Upper lobe of left lung (tissue), 6 donors: Measurements from ENCODE around the gene RAB41. TPM values are rescaled to one million over a fixed set of nuclear protein-coding genes. Genes with fewer than 3 reads are reported as not detected.

Source experiments
- ATAC-seq, 2 donors: fragments of 200-7000 bp; cut with Tn5 transposase; one replicate each; pipeline ENCODE4 v1.9.1; 2022; ENCODE audit warnings: mild to moderate bottlenecking in 2 of 2, moderate library complexity in 2 of 2; ENCODE audit not compliant: low FRiP score in 2 of 2
- DNase-seq, 2 donors: peaks; one replicate each; pipeline ENCODE4 v3.0.0-alpha.2; 2019 to 2020
- H3K27ac ChIP-seq, 4 donors: fragments of 200-600 bp; sonication (generic); one replicate each; pipeline ENCODE4 v1.5.1; 2016 to 2019
- H3K27me3 ChIP-seq, 4 donors: fragments of 200-600 bp; sonication (generic); one replicate each; pipeline ENCODE4 v1.5.1; 2017 to 2019
- H3K36me3 ChIP-seq, 4 donors: fragments of 200-600 bp; sonication (generic); one replicate each; pipeline ENCODE4 v1.5.1; 2016 to 2019
- H3K4me1 ChIP-seq, 4 donors: fragments of 200-600 bp; sonication (generic); one replicate each; pipeline ENCODE4 v1.5.1; 2018 to 2019
- H3K4me3 ChIP-seq, 4 donors: fragments of 200-600 bp; sonication (generic); one replicate each; pipeline ENCODE4 v1.5.1; 2017 to 2019; ENCODE audit warnings: mild to moderate bottlenecking in 2 of 4, moderate library complexity in 1 of 4
- H3K9me3 ChIP-seq, 4 donors: fragments of 200-600 bp; sonication (generic); one replicate each; pipeline ENCODE4 v1.5.1; 2018 to 2019
- EP300 ChIP-seq, 4 donors: sonication (generic); formaldehyde crosslinking; IDR thresholded peaks; one replicate each; pipeline ENCODE4 v1.5.1; 2017; ENCODE audit warnings: antibody characterized with exemption in 4 of 4, control low read depth in 2 of 4
- POLR2A ChIP-seq, 4 donors: fragments of 450-650 bp; IDR thresholded peaks; one replicate each; pipeline ENCODE4 v1.5.1; 2016 to 2017; ENCODE audit warnings: antibody characterized with exemption in 4 of 4, mild to moderate bottlenecking in 2 of 4
- POLR2AphosphoS5 ChIP-seq, 2 donors: sonication (generic); formaldehyde crosslinking; IDR thresholded peaks; one replicate each; pipeline ENCODE4 v1.5.1; 2017; ENCODE audit warnings: antibody characterized with exemption in 2 of 2
- WGBS, 2 donors: methylation state at CpG; one replicate each; pipeline ENCODE4 v1.1.5; 2017 to 2018; 5-methylcytosine and 5-hydroxymethylcytosine counted together
- small RNA-seq, 4 donors: library from RNA; depleted of rRNA; stranded (forward); fragments of <200 nt; gene quantifications; one replicate each; pipeline ENCODE3, GENCODE V24; 2016
- total RNA-seq, 6 donors: library from RNA; depleted of rRNA in 4 of 6; stranded (reverse); fragments of >200 nt in 4 of 6; gene quantifications; one replicate each; pipeline versions ENCODE4 v1.1.0 to v1.2.1, GENCODE V29; 2016 to 2021
- TF ChIP-seq, protein P1 (sequence below), 6 experiments: fragments of 450-650 bp in 4 of 6; fragments of 200-600 bp in 2 of 6; sonication (generic) in 2 of 6; IDR thresholded peaks; one replicate each; pipeline ENCODE4 v1.5.1; 2016 to 2019; ENCODE audit warnings: antibody characterized with exemption in 6 of 6
- donor health status: DM: no; HTN: no; CAD: no; lungs with moderate emphysema.
- donor health status: DM: no; HTN: yes; CAD: no; lungs with severe emphysema.

RAB41 gene
- total RNA-seq, 6 donors from 2014 or later, result not detected

DNA sequence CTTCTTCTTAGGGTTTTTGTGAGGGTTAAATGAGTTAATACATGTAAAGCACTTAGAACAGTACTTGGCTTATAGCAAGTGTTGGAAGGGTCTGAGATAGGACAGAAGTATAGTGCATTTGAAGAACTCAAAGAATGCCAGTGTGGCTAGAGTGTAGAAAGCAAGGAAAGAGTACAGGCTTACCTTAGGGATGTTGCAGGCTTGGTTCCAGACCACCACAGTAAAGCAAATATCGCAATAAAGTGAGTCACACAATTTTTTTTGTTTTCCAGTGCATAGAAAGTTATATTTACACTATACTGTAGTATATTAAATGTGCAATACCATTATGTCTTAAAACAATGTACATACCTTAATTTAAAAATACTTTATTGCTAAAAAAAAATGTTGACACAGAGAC is 49.2 kb downstream of the RAB41 start:
- ATAC-seq (no peak), DNase-seq (no peak)
- Histone ChIP-seq H3K27me3 (no peaks in the 10 kb centered on the region), H3K27ac (no peak overlapping the region), H3K4me1 (no peaks in the 10 kb centered on the region), H3K9me3 (no peaks in the 10 kb centered on the region), H3K4me3 (no peak overlapping the region), H3K36me3 (no peaks in the 10 kb centered on the region)
- WGBS, 2 donors, result 70 to 100% methylated on average over 1 of the region's 1 CpG
- TF ChIP-seq POLR2AphosphoS5 (IDR thresholded peaks at IDR 0.05), result no peak
- TF ChIP-seq, protein P1, sequence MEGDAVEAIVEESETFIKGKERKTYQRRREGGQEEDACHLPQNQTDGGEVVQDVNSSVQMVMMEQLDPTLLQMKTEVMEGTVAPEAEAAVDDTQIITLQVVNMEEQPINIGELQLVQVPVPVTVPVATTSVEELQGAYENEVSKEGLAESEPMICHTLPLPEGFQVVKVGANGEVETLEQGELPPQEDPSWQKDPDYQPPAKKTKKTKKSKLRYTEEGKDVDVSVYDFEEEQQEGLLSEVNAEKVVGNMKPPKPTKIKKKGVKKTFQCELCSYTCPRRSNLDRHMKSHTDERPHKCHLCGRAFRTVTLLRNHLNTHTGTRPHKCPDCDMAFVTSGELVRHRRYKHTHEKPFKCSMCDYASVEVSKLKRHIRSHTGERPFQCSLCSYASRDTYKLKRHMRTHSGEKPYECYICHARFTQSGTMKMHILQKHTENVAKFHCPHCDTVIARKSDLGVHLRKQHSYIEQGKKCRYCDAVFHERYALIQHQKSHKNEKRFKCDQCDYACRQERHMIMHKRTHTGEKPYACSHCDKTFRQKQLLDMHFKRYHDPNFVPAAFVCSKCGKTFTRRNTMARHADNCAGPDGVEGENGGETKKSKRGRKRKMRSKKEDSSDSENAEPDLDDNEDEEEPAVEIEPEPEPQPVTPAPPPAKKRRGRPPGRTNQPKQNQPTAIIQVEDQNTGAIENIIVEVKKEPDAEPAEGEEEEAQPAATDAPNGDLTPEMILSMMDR (IDR thresholded peaks at IDR 0.05), result no peak
- no peak for TF ChIP-seq POLR2A (IDR thresholded peaks at IDR 0.05)
- TF ChIP-seq EP300 (IDR thresholded peaks at IDR 0.05), result no peak

DNA sequence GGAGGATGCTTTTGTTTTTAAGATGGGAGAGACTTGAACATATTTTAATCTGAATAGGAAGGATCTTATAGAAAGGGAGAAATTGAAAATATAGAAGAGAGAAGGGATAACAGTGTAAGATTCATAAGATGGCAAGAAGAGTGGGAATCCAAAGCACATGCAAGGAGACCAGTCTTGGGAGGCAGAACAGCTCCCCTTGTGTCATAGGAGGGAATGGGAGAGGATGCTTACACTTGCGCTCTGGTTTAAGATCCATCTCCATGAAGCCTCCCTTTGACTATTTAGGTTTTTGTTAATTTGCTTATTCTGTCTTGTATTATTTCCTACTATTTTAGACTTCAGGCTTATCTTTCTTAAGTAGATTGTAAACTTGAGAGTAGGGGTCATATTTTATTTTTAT is 50.6 kb downstream of the RAB41 start:
- Histone ChIP-seq H3K27ac (no peak overlapping the region), H3K9me3 (no peaks in the 10 kb centered on the region), H3K27me3 (no peaks in the 10 kb centered on the region), H3K36me3 (no peaks in the 10 kb centered on the region), H3K4me1 (no peaks in the 10 kb centered on the region), H3K4me3 (no peak overlapping the region)
- DNase-seq (no peak), ATAC-seq (no peak)
- TF ChIP-seq EP300 (IDR thresholded peaks at IDR 0.05) (no peak), POLR2AphosphoS5 (IDR thresholded peaks at IDR 0.05) (no peak), POLR2A (IDR thresholded peaks at IDR 0.05) (no peak)
- TF ChIP-seq, protein P1 (IDR thresholded peaks at IDR 0.05), result no peak
- 93 to 100% methylated on average over 1 of the region's 1 CpG for WGBS, 2 donors

Small RNAs within 50 kb of the gene (small RNA-seq; reads per million reads assigned to genes)
- gene RNA5SP507, result 0 to 0.29 (median 0.11) reads per million in 4 donors

Other genes with a start within 250 kb of the RAB41 start
- under 1 TPM in 1 of 6 donors, not detected in 5; 0.67 TPM for gene AWAT2, start 232.2 kb upstream of the RAB41 start, total RNA-seq
- not detected for gene OTUD6A, start 219.7 kb upstream of the RAB41 start, total RNA-seq
- 10 to 100 TPM; 35.3 to 62.1 (median 46.6) TPM for gene IGBP1, start 148.7 kb upstream of the RAB41 start, total RNA-seq
- not detected for gene DGAT2L6, start 104.7 kb upstream of the RAB41 start, total RNA-seq
- gene AWAT1, start 47.5 kb upstream of the RAB41 start, total RNA-seq, result not detected
- gene P2RY4, start 22.0 kb upstream of the RAB41 start, total RNA-seq, result 1 to 10 TPM in 1 of 6 donors, under 1 TPM in 3, not detected in 2; 0.30 to 1.1 (median 0.64) TPM
- gene ARR3, start 13.8 kb upstream of the RAB41 start, total RNA-seq, result not detected
- 10 to 100 TPM; 12.1 to 28.4 (median 21.4) TPM for gene PDZD11, start 7.8 kb downstream of the RAB41 start, total RNA-seq
- gene KIF4A, start 7.9 kb downstream of the RAB41 start, total RNA-seq, result 1 to 10 TPM in 3 of 6 donors, under 1 TPM in 3; under 0.01 to 2.6 (median 0.69) TPM
- gene GDPD2, start 141.1 kb downstream of the RAB41 start, total RNA-seq, result not detected
- gene DLG3, start 162.7 kb downstream of the RAB41 start, total RNA-seq, result 10 to 100 TPM; 11.2 to 29.9 (median 16.6) TPM